ENCODE results near the gene DDX5. TPM values are rescaled to one million over a fixed set of nuclear protein-coding genes. Genes with fewer than 3 reads are reported as not detected.
A peak's percentile ranks its signal among the peaks of the same experiment; 100 is the strongest.

The DDX5 gene
- total RNA-seq, 1 experiment from 2014 or later = 371 TPM

GRCh38 chr17:64448665-64449512 is 57.2 kb downstream of the DDX5 start, which contains the start of gene MILR1:
Gene MILR1 (plus strand): TSS chr17:64449115. CDS start chr17:64449169, 54 bp downstream.
- DNase-seq (ENCODE audit: low read depth) = peak; percentile 95

Other genes with a start within 250 kb of the DDX5 start
- 28.4 and 35.1 TPM in 2 replicates for gene TEX2, start 243.0 kb downstream of the DDX5 start, total RNA-seq (2014; rRNA removed)
- gene PECAM1, start 115.4 kb downstream of the DDX5 start, total RNA-seq (2014; rRNA removed) = 0.19 and 0.46 TPM in 2 replicates
- 36.8 and 52.6 TPM in 2 replicates for gene MILR1, start 57.2 kb downstream of the DDX5 start, total RNA-seq (2014; rRNA removed)
- gene POLG2, start 9.2 kb downstream of the DDX5 start, total RNA-seq (2014; rRNA removed) = 6.5 and 8.7 TPM in 2 replicates
- gene CEP95, start 688 bp upstream of the DDX5 start, total RNA-seq (2014; rRNA removed) = 15.0 and 17.8 TPM in 2 replicates
- 70.0 and 79.4 TPM in 2 replicates for gene SMURF2, start 156.0 kb upstream of the DDX5 start, total RNA-seq (2014; rRNA removed)

Measured in LHCN-M2 (cell line).